ENCODE measurements around the gene CLEC1A. TPM values are rescaled to one million over a fixed set of nuclear protein-coding genes. Genes with fewer than 3 reads are reported as not detected.

CLEC1A gene
- total and polyA plus RNA-seq, 2 of the 13 experiments (the other 11 are each of a cell fraction or from before 2014, with no cell fraction given): not detected

GRCh38 chr12:10069099-10069498, 29.7 kb downstream of the CLEC1A start:
- Histone ChIP-seq H3K79me2 (ENCODE audit: insufficient read depth, low read length) (no peaks in the 10 kb centered on the region), H3K27me3 (ENCODE audit: control insufficient read depth in 1 of 2, insufficient read depth in 2 of 2, low read length in 2 of 2) (peaks cover 2 to 4% of the 10 kb centered on the region in 2 experiments; a peak in 1 of 5 replicates), H3K4me1 (ENCODE audit: insufficient read depth, low read length) (no peaks in the 10 kb centered on the region), H3K36me3 (replicated peaks in 1 of 2; ENCODE audit: control insufficient read depth in 1 of 2, insufficient read depth in 2 of 2, low read length in 2 of 2) (no peaks in the 10 kb centered on the region), H4K20me1 (ENCODE audit: insufficient read depth, low read length) (no peaks in the 10 kb centered on the region), H3K9ac (ENCODE audit: insufficient read depth, low read depth, low read length) (no peak overlapping the region), H3K27ac (ENCODE audit: extremely low read length, insufficient read depth, low read length) (no peak overlapping the region), H3K4me3 (replicated peaks in 1 of 3; ENCODE audit: insufficient read depth in 1 of 3, low read depth in 2 of 3, low read length in 3 of 3) (no peak overlapping the region), H3K9me3 (ENCODE audit: low read length) (no peaks in the 10 kb centered on the region), H2AFZ (ENCODE audit: low read length) (no peak overlapping the region), H3K4me2 (ENCODE audit: low read depth, low read length) (no peak overlapping the region)
- intact Hi-C loops (cut with micrococcal nuclease; ENCODE audit: unreplicated experiment) (no loop called here), in situ Hi-C loops (cut with HindIII; ENCODE audit: extremely low pct_ligation_motif_present, low pct_unique_long_range_greater_than_20kb) (no loop called here)
- FAIRE-seq: no peak
- TF ChIP-seq ZNF674 (CRISPR knock-in tag; IDR thresholded peaks at IDR 0.05; ENCODE audit: low read depth): no peak
- TF ChIP-seq ZKSCAN5 (CRISPR knock-in tag; IDR thresholded peaks at IDR 0.05): no peak
- TF ChIP-seq ZNF780A (CRISPR knock-in tag; IDR thresholded peaks at IDR 0.05): no peak
- TF ChIP-seq SALL1 (CRISPR knock-in tag; IDR thresholded peaks at IDR 0.05): no peak
- TF ChIP-seq ZNF317 (CRISPR knock-in tag; IDR thresholded peaks at IDR 0.05): no peak
- no peak for TF ChIP-seq ETV5 (CRISPR knock-in tag; IDR thresholded peaks at IDR 0.05; ENCODE audit: borderline replicate concordance)
- no peak for TF ChIP-seq SIX4 (CRISPR knock-in tag; IDR thresholded peaks at IDR 0.05)
- TF ChIP-seq ZNF282 (IDR thresholded peaks at IDR 0.05; ENCODE audit: partially characterized antibody): no peak
- TF ChIP-seq, protein P1, sequence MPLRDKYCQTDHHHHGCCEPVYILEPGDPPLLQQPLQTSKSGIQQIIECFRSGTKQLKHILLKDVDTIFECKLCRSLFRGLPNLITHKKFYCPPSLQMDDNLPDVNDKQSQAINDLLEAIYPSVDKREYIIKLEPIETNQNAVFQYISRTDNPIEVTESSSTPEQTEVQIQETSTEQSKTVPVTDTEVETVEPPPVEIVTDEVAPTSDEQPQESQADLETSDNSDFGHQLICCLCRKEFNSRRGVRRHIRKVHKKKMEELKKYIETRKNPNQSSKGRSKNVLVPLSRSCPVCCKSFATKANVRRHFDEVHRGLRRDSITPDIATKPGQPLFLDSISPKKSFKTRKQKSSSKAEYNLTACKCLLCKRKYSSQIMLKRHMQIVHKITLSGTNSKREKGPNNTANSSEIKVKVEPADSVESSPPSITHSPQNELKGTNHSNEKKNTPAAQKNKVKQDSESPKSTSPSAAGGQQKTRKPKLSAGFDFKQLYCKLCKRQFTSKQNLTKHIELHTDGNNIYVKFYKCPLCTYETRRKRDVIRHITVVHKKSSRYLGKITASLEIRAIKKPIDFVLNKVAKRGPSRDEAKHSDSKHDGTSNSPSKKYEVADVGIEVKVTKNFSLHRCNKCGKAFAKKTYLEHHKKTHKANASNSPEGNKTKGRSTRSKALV (CRISPR knock-in tag; IDR thresholded peaks at IDR 0.05): no peak
- no peak for TF ChIP-seq GFI1 (CRISPR knock-in tag; IDR thresholded peaks at IDR 0.05; ENCODE audit: borderline replicate concordance)
- no peak for TF ChIP-seq ZBTB7B (CRISPR knock-in tag; IDR thresholded peaks at IDR 0.05)
- TF ChIP-seq, protein P2, sequence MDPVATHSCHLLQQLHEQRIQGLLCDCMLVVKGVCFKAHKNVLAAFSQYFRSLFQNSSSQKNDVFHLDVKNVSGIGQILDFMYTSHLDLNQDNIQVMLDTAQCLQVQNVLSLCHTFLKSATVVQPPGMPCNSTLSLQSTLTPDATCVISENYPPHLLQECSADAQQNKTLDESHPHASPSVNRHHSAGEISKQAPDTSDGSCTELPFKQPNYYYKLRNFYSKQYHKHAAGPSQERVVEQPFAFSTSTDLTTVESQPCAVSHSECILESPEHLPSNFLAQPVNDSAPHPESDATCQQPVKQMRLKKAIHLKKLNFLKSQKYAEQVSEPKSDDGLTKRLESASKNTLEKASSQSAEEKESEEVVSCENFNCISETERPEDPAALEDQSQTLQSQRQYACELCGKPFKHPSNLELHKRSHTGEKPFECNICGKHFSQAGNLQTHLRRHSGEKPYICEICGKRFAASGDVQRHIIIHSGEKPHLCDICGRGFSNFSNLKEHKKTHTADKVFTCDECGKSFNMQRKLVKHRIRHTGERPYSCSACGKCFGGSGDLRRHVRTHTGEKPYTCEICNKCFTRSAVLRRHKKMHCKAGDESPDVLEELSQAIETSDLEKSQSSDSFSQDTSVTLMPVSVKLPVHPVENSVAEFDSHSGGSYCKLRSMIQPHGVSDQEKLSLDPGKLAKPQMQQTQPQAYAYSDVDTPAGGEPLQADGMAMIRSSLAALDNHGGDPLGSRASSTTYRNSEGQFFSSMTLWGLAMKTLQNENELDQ (CRISPR knock-in tag; IDR thresholded peaks at IDR 0.05; ENCODE audit: borderline replicate concordance): no peak
- TF ChIP-seq, protein P3, sequence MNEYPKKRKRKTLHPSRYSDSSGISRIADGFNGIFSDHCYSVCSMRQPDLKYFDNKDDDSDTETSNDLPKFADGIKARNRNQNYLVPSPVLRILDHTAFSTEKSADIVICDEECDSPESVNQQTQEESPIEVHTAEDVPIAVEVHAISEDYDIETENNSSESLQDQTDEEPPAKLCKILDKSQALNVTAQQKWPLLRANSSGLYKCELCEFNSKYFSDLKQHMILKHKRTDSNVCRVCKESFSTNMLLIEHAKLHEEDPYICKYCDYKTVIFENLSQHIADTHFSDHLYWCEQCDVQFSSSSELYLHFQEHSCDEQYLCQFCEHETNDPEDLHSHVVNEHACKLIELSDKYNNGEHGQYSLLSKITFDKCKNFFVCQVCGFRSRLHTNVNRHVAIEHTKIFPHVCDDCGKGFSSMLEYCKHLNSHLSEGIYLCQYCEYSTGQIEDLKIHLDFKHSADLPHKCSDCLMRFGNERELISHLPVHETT (CRISPR knock-in tag; conservative IDR thresholded peaks at IDR 0.05): no peak
- TF ChIP-seq CHCHD3 (CRISPR knock-in tag; IDR thresholded peaks at IDR 0.05): no peak
- TF ChIP-seq ZNF556 (CRISPR knock-in tag; IDR thresholded peaks at IDR 0.05; ENCODE audit: borderline replicate concordance): no peak
- no peak for TF ChIP-seq JDP2 (CRISPR knock-in tag; IDR thresholded peaks at IDR 0.05; ENCODE audit: borderline replicate concordance)
- TF ChIP-seq ZNF337 (CRISPR knock-in tag; IDR thresholded peaks at IDR 0.05; ENCODE audit: borderline replicate concordance, low read depth): no peak
- BruUV-seq (replicated peaks): no TSS peak
- ATAC-seq: no peak
- CTCF ChIA-PET (ENCODE audit: low intra/inter-chr PET ratio, low total read pairs): no interaction called here
- POLR2A ChIA-PET: no interaction called here
- DNase-seq (ENCODE audit: low spot score): no peak
- 5% methylated on average over 4 of the region's 4 CpGs for WGBS (ENCODE audit: low lambda C conversion rate)
